ENCODE data around the gene DDB1. TPM values are rescaled to one million over a fixed set of nuclear protein-coding genes. Genes with fewer than 3 reads are reported as not detected.

The DDB1 gene
- total and polyA plus RNA-seq, 2 of the 13 experiments (the other 11 are each of a cell fraction or from before 2014, with no cell fraction given): 217 to 266 TPM

DNA sequence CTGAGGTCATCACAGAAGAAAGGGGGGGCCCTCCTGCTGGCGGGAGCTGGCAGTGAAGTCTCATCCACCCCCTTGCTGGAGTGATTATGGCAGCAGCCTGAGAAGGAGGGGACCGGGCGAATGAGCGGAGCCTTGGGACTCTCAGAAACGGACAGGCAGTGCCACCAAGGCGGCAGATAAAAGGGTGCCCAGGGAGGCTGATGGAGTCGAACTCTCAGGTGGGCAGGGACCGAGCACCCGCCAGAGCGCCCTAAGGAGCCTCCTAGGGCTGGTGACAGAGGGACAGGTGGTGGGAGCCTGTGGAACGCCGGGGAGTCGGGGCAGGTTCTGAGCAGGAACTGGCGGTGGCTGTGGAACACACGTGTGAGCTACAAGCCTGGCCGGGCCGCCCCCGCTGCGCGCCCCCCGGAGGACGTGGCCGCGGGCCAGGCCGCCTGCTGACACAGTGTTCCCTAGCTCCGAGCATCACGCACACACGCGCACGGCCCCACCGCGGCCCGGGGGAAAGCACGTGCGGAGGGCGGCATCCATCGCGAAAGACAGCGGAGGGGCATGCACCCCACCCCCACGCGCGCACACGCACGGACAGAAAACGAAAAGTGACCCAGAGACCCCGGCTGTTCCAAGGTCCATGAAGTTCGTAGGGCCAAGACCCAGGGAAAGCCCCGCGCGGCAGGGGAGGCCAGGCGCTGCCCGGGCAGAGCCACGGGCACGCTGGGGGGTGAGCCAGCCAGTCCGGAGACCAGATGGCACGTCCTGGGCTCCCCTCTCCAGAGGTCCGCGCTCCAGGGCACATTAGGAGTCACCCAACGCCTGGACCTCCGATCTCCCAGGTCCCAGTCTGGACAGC is 38.8 kb downstream of the DDB1 start (continued):
- no peak for TF ChIP-seq MIER2 (CRISPR knock-in tag; IDR thresholded peaks at IDR 0.05)
- TF ChIP-seq MEIS2 (CRISPR knock-in tag; IDR thresholded peaks at IDR 0.05): no peak
- TF ChIP-seq IRX3 (CRISPR knock-in tag; IDR thresholded peaks at IDR 0.05; ENCODE audit: borderline replicate concordance, low read depth): no peak; the same call in 1 of the 2 replicates
- TF ChIP-seq, protein P1, sequence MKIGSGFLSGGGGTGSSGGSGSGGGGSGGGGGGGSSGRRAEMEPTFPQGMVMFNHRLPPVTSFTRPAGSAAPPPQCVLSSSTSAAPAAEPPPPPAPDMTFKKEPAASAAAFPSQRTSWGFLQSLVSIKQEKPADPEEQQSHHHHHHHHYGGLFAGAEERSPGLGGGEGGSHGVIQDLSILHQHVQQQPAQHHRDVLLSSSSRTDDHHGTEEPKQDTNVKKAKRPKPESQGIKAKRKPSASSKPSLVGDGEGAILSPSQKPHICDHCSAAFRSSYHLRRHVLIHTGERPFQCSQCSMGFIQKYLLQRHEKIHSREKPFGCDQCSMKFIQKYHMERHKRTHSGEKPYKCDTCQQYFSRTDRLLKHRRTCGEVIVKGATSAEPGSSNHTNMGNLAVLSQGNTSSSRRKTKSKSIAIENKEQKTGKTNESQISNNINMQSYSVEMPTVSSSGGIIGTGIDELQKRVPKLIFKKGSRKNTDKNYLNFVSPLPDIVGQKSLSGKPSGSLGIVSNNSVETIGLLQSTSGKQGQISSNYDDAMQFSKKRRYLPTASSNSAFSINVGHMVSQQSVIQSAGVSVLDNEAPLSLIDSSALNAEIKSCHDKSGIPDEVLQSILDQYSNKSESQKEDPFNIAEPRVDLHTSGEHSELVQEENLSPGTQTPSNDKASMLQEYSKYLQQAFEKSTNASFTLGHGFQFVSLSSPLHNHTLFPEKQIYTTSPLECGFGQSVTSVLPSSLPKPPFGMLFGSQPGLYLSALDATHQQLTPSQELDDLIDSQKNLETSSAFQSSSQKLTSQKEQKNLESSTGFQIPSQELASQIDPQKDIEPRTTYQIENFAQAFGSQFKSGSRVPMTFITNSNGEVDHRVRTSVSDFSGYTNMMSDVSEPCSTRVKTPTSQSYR (CRISPR knock-in tag; IDR thresholded peaks at IDR 0.05; ENCODE audit: borderline replicate concordance): peak; percentile 51; the same call in 1 of the 2 replicates
- no peak; the same call in 1 of the 2 replicates for TF ChIP-seq ZFYVE20 (CRISPR knock-in tag; IDR thresholded peaks at IDR 0.05; ENCODE audit: borderline replicate concordance, low read depth)
- TF ChIP-seq ZNF878 (CRISPR knock-in tag; IDR thresholded peaks at IDR 0.05): no peak
- no peak for TF ChIP-seq ZNF354B (CRISPR knock-in tag; IDR thresholded peaks at IDR 0.05)
- no peak for TF ChIP-seq ZNF121 (CRISPR knock-in tag; IDR thresholded peaks at IDR 0.05)
- TF ChIP-seq, protein P2, sequence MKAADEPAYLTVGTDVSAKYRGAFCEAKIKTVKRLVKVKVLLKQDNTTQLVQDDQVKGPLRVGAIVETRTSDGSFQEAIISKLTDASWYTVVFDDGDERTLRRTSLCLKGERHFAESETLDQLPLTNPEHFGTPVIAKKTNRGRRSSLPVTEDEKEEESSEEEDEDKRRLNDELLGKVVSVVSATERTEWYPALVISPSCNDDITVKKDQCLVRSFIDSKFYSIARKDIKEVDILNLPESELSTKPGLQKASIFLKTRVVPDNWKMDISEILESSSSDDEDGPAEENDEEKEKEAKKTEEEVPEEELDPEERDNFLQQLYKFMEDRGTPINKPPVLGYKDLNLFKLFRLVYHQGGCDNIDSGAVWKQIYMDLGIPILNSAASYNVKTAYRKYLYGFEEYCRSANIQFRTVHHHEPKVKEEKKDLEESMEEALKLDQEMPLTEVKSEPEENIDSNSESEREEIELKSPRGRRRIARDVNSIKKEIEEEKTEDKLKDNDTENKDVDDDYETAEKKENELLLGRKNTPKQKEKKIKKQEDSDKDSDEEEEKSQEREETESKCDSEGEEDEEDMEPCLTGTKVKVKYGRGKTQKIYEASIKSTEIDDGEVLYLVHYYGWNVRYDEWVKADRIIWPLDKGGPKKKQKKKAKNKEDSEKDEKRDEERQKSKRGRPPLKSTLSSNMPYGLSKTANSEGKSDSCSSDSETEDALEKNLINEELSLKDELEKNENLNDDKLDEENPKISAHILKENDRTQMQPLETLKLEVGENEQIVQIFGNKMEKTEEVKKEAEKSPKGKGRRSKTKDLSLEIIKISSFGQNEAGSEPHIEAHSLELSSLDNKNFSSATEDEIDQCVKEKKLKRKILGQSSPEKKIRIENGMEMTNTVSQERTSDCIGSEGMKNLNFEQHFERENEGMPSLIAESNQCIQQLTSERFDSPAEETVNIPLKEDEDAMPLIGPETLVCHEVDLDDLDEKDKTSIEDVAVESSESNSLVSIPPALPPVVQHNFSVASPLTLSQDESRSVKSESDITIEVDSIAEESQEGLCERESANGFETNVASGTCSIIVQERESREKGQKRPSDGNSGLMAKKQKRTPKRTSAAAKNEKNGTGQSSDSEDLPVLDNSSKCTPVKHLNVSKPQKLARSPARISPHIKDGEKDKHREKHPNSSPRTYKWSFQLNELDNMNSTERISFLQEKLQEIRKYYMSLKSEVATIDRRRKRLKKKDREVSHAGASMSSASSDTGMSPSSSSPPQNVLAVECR (CRISPR knock-in tag; IDR thresholded peaks at IDR 0.05; ENCODE audit: borderline replicate concordance): peak; percentile 77
- TF ChIP-seq MAFF (IDR thresholded peaks at IDR 0.05; ENCODE audit: low read depth, low read length): no peak
- 0 out of 2 replicates have a peak, but pooled peaks have one; percentile 22 for TF ChIP-seq ELF3 (CRISPR knock-in tag; IDR thresholded peaks at IDR 0.05)
- TF ChIP-seq, protein P3, sequence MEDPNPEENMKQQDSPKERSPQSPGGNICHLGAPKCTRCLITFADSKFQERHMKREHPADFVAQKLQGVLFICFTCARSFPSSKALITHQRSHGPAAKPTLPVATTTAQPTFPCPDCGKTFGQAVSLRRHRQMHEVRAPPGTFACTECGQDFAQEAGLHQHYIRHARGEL (CRISPR knock-in tag; IDR thresholded peaks at IDR 0.05): 0 out of 2 replicates have a peak, but pooled peaks have one; percentile 48
- TF ChIP-seq CHD2 (IDR thresholded peaks at IDR 0.05; ENCODE audit: low read depth, low read length): no peak
- TF ChIP-seq RNF2 (conservative IDR thresholded peaks at IDR 0.05; ENCODE audit: low read depth): no peak
- no peak for TF ChIP-seq SMC3 (IDR thresholded peaks at IDR 0.05; ENCODE audit: low read length)
- TF ChIP-seq, protein P4, sequence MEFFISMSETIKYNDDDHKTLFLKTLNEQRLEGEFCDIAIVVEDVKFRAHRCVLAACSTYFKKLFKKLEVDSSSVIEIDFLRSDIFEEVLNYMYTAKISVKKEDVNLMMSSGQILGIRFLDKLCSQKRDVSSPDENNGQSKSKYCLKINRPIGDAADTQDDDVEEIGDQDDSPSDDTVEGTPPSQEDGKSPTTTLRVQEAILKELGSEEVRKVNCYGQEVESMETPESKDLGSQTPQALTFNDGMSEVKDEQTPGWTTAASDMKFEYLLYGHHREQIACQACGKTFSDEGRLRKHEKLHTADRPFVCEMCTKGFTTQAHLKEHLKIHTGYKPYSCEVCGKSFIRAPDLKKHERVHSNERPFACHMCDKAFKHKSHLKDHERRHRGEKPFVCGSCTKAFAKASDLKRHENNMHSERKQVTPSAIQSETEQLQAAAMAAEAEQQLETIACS (CRISPR knock-in tag; IDR thresholded peaks at IDR 0.05): peak; percentile 55
- TF ChIP-seq GLI4 (CRISPR knock-in tag; IDR thresholded peaks at IDR 0.05; ENCODE audit: borderline replicate concordance): no peak
- TF ChIP-seq, protein P5, sequence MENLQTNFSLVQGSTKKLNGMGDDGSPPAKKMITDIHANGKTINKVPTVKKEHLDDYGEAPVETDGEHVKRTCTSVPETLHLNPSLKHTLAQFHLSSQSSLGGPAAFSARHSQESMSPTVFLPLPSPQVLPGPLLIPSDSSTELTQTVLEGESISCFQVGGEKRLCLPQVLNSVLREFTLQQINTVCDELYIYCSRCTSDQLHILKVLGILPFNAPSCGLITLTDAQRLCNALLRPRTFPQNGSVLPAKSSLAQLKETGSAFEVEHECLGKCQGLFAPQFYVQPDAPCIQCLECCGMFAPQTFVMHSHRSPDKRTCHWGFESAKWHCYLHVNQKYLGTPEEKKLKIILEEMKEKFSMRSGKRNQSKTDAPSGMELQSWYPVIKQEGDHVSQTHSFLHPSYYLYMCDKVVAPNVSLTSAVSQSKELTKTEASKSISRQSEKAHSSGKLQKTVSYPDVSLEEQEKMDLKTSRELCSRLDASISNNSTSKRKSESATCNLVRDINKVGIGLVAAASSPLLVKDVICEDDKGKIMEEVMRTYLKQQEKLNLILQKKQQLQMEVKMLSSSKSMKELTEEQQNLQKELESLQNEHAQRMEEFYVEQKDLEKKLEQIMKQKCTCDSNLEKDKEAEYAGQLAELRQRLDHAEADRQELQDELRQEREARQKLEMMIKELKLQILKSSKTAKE (CRISPR knock-in tag; IDR thresholded peaks at IDR 0.05; ENCODE audit: borderline replicate concordance): no peak
